ENCODE data around the gene SLMAP.

- no peak for TF ChIP-seq CTCF (IDR thresholded peaks at IDR 0.05 in 8 of 11, conservative IDR thresholded peaks at IDR 0.05 in 3 of 11)
- TF ChIP-seq POLR2A (IDR thresholded peaks at IDR 0.05): no peak
Observed at GRCh38 chr3:57796261-57796660, 40.2 kb downstream of the SLMAP start.
